ENCODE data around the gene ANO10. TPM values are rescaled to one million over a fixed set of nuclear protein-coding genes. Genes with fewer than 3 reads are reported as not detected.

ANO10 gene
- total and polyA plus RNA-seq, 11 donors = 8.3 to 29.8 (median 15.8) TPM

- Histone ChIP-seq H3K36me3 (no peaks in the 10 kb centered on the region), H3K4me3 (no peak overlapping the region), H3K4me1 (no peaks in the 10 kb centered on the region), H3K27me3 (peaks cover 0 to 3% (median 0%) of the 10 kb centered on the region in 9 donors), H3K9me3 (no peaks in the 10 kb centered on the region), H3K27ac (no peak overlapping the region)
- intact Hi-C loops (cut with DNase I) = no loop called here
- no peak for TF ChIP-seq POLR2A (IDR thresholded peaks at IDR 0.05)
- TF ChIP-seq, protein P1, sequence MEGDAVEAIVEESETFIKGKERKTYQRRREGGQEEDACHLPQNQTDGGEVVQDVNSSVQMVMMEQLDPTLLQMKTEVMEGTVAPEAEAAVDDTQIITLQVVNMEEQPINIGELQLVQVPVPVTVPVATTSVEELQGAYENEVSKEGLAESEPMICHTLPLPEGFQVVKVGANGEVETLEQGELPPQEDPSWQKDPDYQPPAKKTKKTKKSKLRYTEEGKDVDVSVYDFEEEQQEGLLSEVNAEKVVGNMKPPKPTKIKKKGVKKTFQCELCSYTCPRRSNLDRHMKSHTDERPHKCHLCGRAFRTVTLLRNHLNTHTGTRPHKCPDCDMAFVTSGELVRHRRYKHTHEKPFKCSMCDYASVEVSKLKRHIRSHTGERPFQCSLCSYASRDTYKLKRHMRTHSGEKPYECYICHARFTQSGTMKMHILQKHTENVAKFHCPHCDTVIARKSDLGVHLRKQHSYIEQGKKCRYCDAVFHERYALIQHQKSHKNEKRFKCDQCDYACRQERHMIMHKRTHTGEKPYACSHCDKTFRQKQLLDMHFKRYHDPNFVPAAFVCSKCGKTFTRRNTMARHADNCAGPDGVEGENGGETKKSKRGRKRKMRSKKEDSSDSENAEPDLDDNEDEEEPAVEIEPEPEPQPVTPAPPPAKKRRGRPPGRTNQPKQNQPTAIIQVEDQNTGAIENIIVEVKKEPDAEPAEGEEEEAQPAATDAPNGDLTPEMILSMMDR (IDR thresholded peaks at IDR 0.05) = no peak
- DNase-seq (no peak), ATAC-seq (no peak)
- 90 to 95% (median 92%) methylated on average over 3 of the region's 3 CpGs for WGBS, 4 donors
These were observed 18.9 kb upstream of the ANO10 start for GRCh38 chr3:43640681-43641080.

DNA sequence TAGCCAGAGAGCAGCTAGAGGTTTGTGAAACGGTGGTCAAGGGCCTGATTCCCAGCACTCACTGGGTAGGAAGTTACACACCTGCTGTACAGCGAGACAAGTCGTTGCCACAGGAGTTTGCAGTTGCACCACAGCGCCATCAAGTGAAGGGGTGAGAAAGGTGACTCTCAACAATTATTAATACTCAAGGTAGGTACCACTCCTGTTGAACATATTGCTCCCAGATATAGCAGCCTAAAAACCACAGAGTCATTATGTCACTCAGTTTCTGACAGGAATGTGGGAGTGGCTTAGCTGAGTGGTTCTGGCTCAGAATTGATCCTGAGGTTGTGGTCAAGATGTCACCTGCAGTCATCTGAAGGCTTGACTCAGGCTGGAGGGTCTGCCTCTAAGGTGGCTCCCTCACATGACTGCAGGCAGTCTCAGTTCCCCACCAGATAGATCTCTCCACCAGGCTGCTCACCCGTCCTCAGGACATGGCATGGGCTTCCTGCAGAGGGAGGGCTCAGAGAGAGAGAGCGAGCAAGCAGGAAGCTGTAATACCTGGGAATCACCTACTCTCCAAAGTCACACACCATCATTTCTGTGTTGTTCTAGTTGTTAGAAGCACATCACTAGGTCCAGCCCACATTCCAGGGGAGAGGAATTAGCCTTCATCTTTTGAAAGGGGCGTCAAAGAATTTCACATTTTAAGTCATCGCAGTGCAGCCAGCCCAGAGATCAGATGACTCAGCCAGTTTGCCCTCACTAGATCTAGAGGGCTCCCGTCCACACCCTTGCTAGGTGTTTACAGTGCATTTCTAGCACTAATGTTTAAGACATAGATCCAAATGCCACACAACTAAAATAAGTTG lies 17.0 kb upstream of the ANO10 start:
- no peak overlapping the region for H3K4me3 ChIP-seq
- DNase-seq (no peak), ATAC-seq (no peak)
- no peak for TF ChIP-seq POLR2A (IDR thresholded peaks at IDR 0.05)
- TF ChIP-seq, protein P1 (IDR thresholded peaks at IDR 0.05) = no peak
- no peak overlapping the region for H3K27ac ChIP-seq
- no peaks in the 10 kb centered on the region for H3K4me1 ChIP-seq
- intact Hi-C loops (cut with DNase I) = no loop called here
- no peaks in the 10 kb centered on the region for H3K36me3 ChIP-seq
- no peaks in the 10 kb centered on the region for H3K9me3 ChIP-seq
- H3K27me3 ChIP-seq = peaks cover 0 to 2% (median 0%) of the 10 kb centered on the region in 9 donors
- WGBS, 4 donors = 62 to 68% (median 64%) methylated on average over 9 of the region's 9 CpGs

DNA sequence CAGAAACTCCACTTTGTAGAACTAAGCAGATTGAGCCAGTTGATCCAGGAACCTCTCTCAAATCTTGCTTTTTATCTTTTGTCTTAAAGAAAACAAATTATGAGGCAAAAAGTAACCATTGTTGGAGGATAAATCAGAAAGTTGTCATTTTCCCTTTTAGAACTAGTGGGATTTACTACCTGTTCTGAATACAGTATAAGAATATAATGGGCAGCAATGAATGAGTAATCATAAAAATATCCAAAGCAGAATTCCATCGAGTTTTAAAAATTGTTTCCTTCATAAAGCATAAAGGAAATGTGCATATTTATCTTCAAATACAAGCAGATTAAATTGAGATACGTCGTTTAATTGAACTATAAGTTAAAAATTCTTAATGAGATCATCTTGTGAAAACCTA lies 15.9 kb upstream of the ANO10 start:
- Histone ChIP-seq H3K4me1 (no peaks in the 10 kb centered on the region), H3K36me3 (no peaks in the 10 kb centered on the region), H3K27me3 (peaks cover 0 to 2% (median 0%) of the 10 kb centered on the region in 9 donors), H3K27ac (no peak overlapping the region), H3K4me3 (no peak overlapping the region), H3K9me3 (peaks cover 0 to 4% (median 0%) of the 10 kb centered on the region in 12 donors)
- no peak for DNase-seq
- 71 to 83% (median 79%) methylated on average over 3 of the region's 3 CpGs for WGBS, 4 donors
- intact Hi-C loops (cut with DNase I) = no loop called here
- no peak for ATAC-seq
- TF ChIP-seq, protein P1 (IDR thresholded peaks at IDR 0.05) = no peak
- no peak for TF ChIP-seq POLR2A (IDR thresholded peaks at IDR 0.05)

- no peak for TF ChIP-seq POLR2A (IDR thresholded peaks at IDR 0.05)
- peaks cover 0 to 2% (median 0%) of the 10 kb centered on the region in 9 donors for H3K27me3 ChIP-seq
- DNase-seq (no peak), ATAC-seq (no peak)
- no peaks in the 10 kb centered on the region for H3K4me1 ChIP-seq
- no peak overlapping the region for H3K27ac ChIP-seq
- intact Hi-C loops (cut with DNase I) = no loop called here
- H3K9me3 ChIP-seq = peaks cover 0 to 4% (median 0%) of the 10 kb centered on the region in 12 donors
- WGBS, 4 donors = 74 to 77% (median 76%) methylated on average over 7 of the region's 7 CpGs
- no peak overlapping the region for H3K4me3 ChIP-seq
- H3K36me3 ChIP-seq = no peaks in the 10 kb centered on the region
These were observed 11.2 kb upstream of the ANO10 start for GRCh38 chr3:43632986-43633385.

All from heart left ventricle (tissue), 16 donors.